ENCODE results near the gene HELZ. TPM values are rescaled to one million over a fixed set of nuclear protein-coding genes. Genes with fewer than 3 reads are reported as not detected.

Gene HELZ
- polyA plus RNA-seq, 1 donor from 2014 or later: 42.7 TPM

DNA sequence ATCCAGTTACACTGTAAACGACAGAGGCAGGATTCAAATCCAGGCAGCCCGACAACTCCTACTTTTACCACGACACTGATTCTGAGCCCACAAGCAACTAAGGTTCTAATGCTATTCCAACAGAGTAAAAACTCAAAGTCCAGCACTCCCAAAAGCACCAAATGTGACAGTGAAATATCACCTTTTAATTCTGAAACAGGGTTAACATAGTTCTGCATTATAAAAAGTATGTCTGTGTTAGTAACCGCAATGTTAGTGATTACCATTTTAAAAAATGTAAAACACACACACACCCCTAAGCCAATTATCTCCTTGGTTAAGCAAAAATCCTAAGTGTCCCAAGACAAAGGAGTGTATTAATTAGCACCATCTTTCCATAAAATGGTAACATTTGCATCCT is 19.7 kb downstream of the HELZ start:
- peaks cover 18% of the 10 kb centered on the region for H3K36me3 Mint-ChIP-seq
- peaks cover 16 to 35% (median 23%) of the 10 kb centered on the region in 3 donors for H3K4me1 Mint-ChIP-seq
- H3K27me3 Mint-ChIP-seq: no peaks in the 10 kb centered on the region
- H3K4me3 Mint-ChIP-seq: peak overlapping the region in 1 of 4 donors; percentile 18
- no peak overlapping the region for H3K27ac Mint-ChIP-seq
- H3K9me3 Mint-ChIP-seq: no peaks in the 10 kb centered on the region

DNA sequence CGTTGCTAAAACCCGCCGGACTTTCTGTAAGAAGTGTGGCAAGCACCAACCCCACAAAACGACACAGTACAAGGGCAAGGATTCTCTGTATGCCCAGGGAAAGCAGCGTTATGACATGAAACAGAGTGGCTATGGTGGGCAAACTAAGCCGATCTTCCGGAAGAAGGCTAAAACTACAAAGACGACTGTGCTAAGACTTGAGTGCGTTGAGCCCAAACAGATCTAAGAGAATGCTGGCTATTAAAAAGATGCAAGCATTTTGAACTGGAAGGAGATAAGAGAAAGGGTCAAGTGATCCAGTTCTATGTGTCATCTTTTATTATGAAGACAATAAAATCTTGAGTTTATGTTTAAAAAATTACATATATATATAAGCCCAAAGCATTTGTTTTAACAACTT is 20.3 kb downstream of the HELZ start:
- H3K27ac Mint-ChIP-seq: no peak overlapping the region
- H3K9me3 Mint-ChIP-seq: no peaks in the 10 kb centered on the region
- H3K4me1 Mint-ChIP-seq: peaks cover 16 to 35% (median 26%) of the 10 kb centered on the region in 3 donors
- peaks cover 18% of the 10 kb centered on the region for H3K36me3 Mint-ChIP-seq
- H3K27me3 Mint-ChIP-seq: no peaks in the 10 kb centered on the region
- no peak overlapping the region for H3K4me3 Mint-ChIP-seq

DNA sequence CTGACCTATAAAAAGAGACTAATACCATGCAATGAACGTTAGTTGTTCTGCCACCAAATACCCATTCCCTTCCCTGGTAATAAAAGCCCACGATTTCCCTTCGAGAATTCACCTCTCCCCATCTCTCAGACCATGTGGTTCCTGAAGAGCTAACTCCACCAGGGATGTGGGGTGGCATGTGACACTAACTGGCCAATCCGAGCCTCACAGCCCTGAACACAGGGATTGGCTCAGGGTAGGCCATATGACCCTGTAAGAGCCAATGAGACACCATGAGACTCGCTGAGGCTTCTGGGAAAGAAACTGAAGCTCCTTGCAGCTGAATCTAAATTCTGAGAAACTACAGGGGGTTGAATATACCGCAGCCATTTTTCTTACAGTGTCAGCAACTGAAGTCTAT is 21.1 kb downstream of the HELZ start:
- Mint-ChIP-seq H3K4me1 (peaks cover 14 to 33% (median 25%) of the 10 kb centered on the region in 3 donors), H3K9me3 (no peaks in the 10 kb centered on the region), H3K4me3 (no peak overlapping the region), H3K36me3 (peaks cover 15% of the 10 kb centered on the region), H3K27ac (peak overlapping the region in 1 of 3 donors; percentile 80), H3K27me3 (no peaks in the 10 kb centered on the region)

DNA sequence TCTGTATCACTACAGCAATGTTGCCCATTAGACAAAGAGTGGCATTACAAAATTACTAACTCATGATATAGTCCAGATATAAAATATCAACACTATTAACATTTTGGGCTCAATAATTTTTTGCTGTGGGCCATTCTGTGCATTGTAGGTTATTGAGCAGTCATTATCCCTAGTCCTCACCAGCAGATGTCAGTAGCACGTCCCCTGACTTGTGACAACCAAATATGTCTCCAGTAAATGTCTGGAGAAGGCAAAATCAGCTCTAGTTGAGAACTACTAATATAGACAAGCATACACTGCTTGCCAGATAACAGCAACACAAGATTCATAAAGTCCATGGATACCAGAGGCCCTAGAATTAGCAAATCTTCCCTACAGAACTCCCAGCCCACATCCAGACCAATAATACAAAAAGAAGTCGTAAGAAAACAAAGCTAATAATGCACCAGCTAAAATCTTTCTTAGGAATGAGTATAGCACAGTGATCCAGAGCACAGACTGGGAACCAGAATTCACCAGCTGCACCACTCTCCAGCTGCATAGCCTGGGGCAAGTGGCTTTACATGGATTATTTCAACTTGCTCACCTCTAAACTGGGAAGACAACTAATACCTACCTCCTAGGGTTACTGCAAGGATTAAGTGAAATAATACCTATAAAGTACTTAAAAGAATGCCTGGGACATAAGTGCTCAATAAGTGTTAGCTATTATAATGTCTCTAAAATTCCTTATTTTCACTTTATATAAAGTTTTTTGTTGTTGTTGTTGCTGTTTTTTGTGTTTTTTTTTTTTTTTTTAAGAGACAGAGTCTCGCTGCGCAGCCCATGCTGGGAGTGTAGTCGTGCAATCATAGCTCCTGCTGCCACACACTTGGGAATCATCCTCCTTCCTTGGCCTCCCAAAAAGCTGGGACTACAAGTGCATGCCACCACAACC is 23.7 kb downstream of the HELZ start:
- Mint-ChIP-seq H3K4me3 (no peak overlapping the region), H3K9me3 (no peaks in the 10 kb centered on the region), H3K27ac (peak overlapping the region in 1 of 3 donors; percentile 7), H3K27me3 (no peaks in the 10 kb centered on the region), H3K4me1 (peaks cover 8 to 23% (median 18%) of the 10 kb centered on the region in 3 donors), H3K36me3 (peaks cover 12% of the 10 kb centered on the region)

DNA sequence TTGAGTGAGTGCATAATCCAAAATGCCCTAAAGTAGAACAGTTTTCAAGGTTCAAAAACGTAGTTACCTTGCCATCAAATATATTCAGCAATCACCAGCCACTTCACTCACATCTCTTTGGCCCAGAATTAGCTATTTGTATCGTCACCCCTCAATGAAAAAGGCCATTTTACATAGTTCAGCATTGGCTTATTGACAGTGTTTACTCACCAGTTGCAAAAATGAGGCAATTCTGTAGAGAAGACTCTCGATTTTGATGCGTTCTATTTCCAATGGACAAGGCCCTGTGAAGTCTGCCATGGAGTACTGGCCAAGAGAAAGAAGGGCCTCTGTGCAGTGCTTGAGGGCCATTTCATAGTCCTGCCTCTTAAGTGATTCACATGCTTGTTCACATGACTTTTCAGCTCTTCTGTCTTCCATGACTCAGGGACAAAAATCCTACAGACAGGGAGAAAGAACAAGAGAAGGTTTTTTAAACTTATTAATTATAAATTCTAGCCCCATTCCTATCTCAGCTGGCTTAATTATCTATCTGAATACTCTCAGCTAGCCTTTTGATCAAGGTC is 26.5 kb downstream of the HELZ start:
- H3K27ac Mint-ChIP-seq: no peak overlapping the region
- H3K27me3 Mint-ChIP-seq: no peaks in the 10 kb centered on the region
- peaks cover 3 to 13% (median 11%) of the 10 kb centered on the region in 3 donors for H3K4me1 Mint-ChIP-seq
- H3K36me3 Mint-ChIP-seq: no peaks in the 10 kb centered on the region
- no peak overlapping the region for H3K4me3 Mint-ChIP-seq
- H3K9me3 Mint-ChIP-seq: no peaks in the 10 kb centered on the region

DNA sequence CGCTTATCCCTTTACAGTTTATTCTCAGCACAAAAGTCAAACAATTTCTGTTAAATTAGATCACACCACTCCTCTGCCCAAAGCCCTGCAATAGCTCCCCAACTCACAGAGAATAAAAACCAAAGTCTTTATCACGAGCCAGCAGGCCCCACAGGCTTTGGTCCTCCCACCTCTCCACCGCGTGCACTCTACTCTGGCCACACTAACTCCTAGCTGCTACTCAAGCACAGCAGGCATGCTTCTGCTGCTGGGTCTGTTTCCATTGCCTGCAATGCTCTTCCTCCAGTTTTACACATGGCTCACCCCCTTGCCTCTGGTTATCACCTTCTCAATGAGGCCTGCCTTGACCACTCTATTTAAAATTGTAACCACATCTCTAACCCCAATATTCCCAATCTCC is 27.6 kb downstream of the HELZ start:
- Mint-ChIP-seq H3K4me1 (peaks cover 3 to 16% (median 12%) of the 10 kb centered on the region in 3 donors), H3K4me3 (no peak overlapping the region), H3K27me3 (no peaks in the 10 kb centered on the region), H3K9me3 (no peaks in the 10 kb centered on the region), H3K27ac (no peak overlapping the region), H3K36me3 (no peaks in the 10 kb centered on the region)

DNA sequence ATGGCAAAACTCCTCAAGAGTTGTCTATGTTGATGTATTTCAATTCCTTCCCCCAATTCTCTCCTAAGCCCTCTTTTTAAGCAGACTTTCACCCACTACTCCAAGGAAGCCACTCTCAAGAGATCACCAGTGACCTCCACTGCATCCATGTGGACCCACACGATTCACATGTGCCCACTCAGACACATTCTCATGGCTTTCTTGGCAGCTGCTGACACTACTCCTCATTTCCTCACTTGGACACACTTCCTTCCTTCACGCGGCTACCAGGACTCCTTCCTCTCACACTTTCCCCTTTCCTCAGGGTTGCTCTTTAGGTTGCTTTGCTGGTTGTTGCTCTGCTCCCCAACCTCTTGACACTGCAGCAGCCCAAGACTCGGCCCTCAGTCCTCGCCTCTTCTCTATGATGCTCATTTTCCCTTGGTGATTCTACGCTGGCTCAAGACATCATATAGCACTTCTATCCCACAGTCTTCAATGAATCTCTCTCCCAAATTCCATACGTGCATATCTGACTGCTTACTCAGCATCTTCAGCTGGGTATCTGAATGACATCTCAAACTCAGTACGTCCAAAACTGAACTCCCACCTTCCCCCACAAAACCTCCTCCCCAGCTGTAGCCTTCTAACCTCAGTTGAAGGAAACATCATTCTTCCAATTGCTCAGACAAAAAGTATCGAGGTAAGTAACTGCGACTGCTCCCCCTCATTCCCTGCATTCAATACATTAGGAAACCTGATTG is 28.2 kb downstream of the HELZ start:
- no peak overlapping the region for H3K27ac Mint-ChIP-seq
- H3K4me1 Mint-ChIP-seq: peaks cover 4 to 18% (median 11%) of the 10 kb centered on the region in 3 donors
- H3K27me3 Mint-ChIP-seq: no peaks in the 10 kb centered on the region
- H3K36me3 Mint-ChIP-seq: no peaks in the 10 kb centered on the region
- H3K9me3 Mint-ChIP-seq: no peaks in the 10 kb centered on the region
- H3K4me3 Mint-ChIP-seq: no peak overlapping the region

DNA sequence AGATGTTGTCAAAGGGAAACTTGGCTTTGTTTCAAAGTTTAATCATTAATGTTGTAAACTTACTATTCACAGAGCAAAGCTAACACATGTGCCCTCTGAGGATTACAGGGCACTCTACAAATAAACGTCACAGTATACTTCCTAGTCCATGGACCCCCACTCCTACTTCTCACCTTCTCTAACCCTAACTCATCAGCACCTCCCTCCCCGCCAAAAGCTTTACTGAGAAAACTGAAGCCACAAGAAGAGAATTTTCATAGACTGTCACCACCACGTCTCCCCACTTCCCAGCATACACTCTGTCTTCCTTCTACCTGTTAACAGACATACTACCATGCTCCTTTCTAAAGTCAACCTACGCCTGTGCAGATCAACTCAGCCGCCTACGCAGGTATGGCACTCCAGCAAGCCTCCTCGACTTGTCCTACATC is 29.0 kb downstream of the HELZ start:
- no peaks in the 10 kb centered on the region for H3K27me3 Mint-ChIP-seq
- no peak overlapping the region for H3K27ac Mint-ChIP-seq
- H3K4me3 Mint-ChIP-seq: no peak overlapping the region

DNA sequence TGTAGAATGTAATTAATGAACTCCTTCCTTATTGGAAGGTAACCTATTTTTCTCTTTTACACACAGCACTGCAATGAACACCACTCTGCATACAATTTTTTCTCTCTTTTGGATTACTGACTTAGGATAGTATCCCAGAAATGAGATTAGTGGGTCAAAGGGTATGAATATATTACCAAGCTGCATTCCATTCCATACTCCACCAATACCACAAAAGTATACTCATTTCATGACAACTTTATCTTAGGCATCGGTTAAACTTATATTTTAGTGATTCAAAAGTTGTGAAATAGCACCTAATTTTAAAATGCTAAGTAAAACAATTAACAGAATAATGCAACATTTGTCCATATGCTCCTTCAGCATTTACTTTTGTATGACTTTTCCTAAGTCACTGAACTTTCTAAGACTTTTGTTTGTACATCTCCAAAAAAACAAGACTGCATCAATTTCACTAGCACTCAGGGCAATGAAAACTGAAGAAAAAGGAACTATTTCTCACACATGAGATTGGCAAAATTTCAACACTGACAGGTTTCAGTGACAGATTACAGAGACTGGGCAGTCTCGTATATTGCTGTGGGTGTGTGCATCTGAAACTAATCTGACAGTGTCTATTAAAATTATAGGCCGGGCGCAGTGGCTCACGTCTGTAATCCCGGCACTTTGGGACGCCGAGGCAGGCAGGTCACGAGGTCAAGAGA is 32.1 kb downstream of the HELZ start:
- peaks cover 2 to 10% (median 8%) of the 10 kb centered on the region in 3 donors for H3K4me1 Mint-ChIP-seq
- H3K9me3 Mint-ChIP-seq: no peaks in the 10 kb centered on the region
- peaks cover 2% of the 10 kb centered on the region for H3K36me3 Mint-ChIP-seq
- no peaks in the 10 kb centered on the region for H3K27me3 Mint-ChIP-seq
- H3K4me3 Mint-ChIP-seq: no peak overlapping the region
- H3K27ac Mint-ChIP-seq: no peak overlapping the region

More for the DNA sequence above, 29.0 kb downstream of the HELZ start:
- Mint-ChIP-seq H3K36me3 (no peaks in the 10 kb centered on the region), H3K4me1 (peaks cover 2 to 14% (median 8%) of the 10 kb centered on the region in 3 donors), H3K9me3 (no peaks in the 10 kb centered on the region)

DNA sequence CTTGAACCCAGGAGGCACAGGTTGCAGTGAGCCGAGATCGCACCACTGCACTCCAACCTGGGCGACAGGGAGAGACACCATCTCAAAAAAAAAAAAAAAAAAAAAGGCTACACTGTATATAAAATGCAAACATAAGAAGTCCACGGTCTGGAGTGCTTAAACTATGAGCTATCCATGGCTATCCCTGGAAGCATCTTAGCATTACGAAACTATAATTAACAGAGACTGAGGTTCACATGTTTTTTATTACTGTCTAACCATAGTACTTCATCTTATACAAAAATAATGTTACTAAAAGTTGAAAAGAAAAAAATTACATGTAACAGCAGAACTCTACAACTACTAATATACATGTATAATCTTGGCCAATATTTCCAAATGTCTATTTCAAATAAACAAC is 32.8 kb downstream of the HELZ start:
- Mint-ChIP-seq H3K4me3 (no peak overlapping the region), H3K27ac (no peak overlapping the region), H3K4me1 (peaks cover 2 to 10% (median 8%) of the 10 kb centered on the region in 3 donors), H3K27me3 (no peaks in the 10 kb centered on the region), H3K9me3 (no peaks in the 10 kb centered on the region), H3K36me3 (peaks cover 2% of the 10 kb centered on the region)

DNA sequence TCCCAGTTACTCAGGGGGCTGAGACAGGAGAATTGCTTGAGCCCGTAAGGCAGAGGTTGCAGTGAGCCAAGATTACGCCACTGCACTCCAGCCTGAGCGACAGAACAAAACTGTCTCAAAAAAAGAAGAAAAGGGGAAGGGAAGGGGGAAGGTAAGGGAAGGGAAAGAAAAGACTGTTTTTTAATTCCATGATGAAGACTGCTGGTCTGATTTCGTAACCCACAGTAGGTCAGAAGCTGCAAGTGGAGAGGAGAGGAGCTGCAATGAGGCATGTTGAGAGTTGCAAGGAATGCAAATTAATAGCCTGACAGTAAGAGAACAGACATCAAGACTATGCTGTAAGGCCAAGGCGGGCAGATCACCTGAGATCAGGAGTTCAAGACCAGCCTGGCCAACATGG is 33.3 kb downstream of the HELZ start:
- Mint-ChIP-seq H3K27ac (no peak overlapping the region), H3K9me3 (no peaks in the 10 kb centered on the region), H3K36me3 (peaks cover 2% of the 10 kb centered on the region), H3K4me3 (no peak overlapping the region), H3K4me1 (peaks cover 2 to 10% (median 8%) of the 10 kb centered on the region in 3 donors), H3K27me3 (no peaks in the 10 kb centered on the region)

DNA sequence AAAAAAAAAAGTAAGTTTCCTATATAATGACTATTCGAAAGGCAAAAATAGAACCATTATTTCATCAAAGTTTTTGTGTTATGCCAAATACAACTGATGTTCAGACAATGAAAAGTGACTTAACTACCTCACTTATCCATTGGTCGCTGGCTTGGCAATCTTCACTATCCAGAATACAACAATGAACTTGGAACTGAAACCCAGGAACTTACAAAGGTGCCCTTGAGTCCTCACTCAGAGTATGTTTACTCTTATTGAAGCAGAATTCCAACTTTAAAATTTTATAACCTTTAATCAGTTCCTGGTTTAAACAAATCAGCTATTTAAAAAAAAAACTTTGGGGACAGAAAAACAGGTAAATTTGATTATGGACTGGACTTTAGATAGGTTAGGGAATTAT is 34.1 kb downstream of the HELZ start:
- Mint-ChIP-seq H3K27me3 (no peaks in the 10 kb centered on the region), H3K27ac (no peak overlapping the region), H3K4me3 (no peak overlapping the region), H3K36me3 (peaks cover 2% of the 10 kb centered on the region), H3K4me1 (peaks cover 2 to 10% (median 8%) of the 10 kb centered on the region in 3 donors), H3K9me3 (no peaks in the 10 kb centered on the region)

DNA sequence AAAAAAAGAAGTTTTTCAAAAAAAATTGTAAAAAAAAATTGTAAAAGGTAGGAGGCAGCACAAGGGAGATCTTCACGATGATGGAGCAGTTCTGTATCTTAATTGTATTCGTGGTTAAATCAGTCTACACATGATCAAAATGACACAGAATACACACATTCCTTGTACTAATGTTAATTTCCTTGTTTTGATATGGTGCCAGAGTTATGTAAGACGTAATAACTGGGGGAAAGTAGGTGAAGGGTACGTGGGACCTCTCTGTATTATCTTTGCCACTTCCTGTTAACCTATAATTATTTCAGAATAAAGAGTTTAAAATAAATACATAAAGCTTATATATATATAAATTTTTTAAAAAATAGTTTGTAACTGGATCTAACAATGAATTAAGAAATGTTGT is 36.8 kb downstream of the HELZ start:
- H3K4me3 Mint-ChIP-seq: peak overlapping the region in 1 of 4 donors; percentile 82
- peak overlapping the region in 1 of 3 donors; percentile 53 for H3K27ac Mint-ChIP-seq

DNA sequence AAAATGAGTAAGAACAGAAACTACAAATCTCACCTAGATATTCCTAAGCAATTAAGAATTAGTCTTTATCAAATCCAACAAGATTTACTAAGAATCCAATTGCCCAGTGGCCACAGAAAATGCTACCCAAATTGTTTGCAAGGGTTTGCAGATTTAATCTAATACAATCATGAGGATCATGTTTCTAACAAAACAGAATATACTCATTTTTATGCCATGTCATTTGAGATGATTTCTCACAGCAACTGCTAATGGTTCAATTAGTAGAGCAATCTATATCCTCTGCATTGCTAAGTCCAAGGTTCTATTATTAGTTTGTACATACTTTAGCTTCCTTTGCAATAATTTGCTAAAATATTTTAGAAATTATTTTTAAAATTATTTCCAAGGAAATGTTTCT is 41.2 kb downstream of the HELZ start:
- H3K4me1 Mint-ChIP-seq: peaks cover 0 to 4% (median 3%) of the 10 kb centered on the region in 3 donors
- H3K4me3 Mint-ChIP-seq: no peak overlapping the region
- H3K36me3 Mint-ChIP-seq: peaks cover 7% of the 10 kb centered on the region
- no peaks in the 10 kb centered on the region for H3K27me3 Mint-ChIP-seq
- H3K27ac Mint-ChIP-seq: no peak overlapping the region
- no peaks in the 10 kb centered on the region for H3K9me3 Mint-ChIP-seq

More for the DNA sequence above, 36.8 kb downstream of the HELZ start:
- Mint-ChIP-seq H3K27me3 (no peaks in the 10 kb centered on the region), H3K9me3 (no peaks in the 10 kb centered on the region), H3K4me1 (peaks cover 2 to 10% (median 9%) of the 10 kb centered on the region in 3 donors), H3K36me3 (peaks cover 2% of the 10 kb centered on the region)
